G401 (cell line): ENCODE results near the gene KDM4C. TPM values are rescaled to one million over a fixed set of nuclear protein-coding genes. Genes with fewer than 3 reads are reported as not detected.

Source experiments
- DNase-seq: peaks from one replicate; pipeline ENCODE4 v3.0.0-alpha.2; 2015; ENCODE audit warnings: low spot score
- in situ Hi-C: cut with HindIII; loops from 2 replicates; pipeline ENCODE4 v1.10.0; 2016; ENCODE audit warnings: low sequenced_read_pairs, mixed read lengths
- total RNA-seq: library from RNA; depleted of rRNA; stranded (reverse); fragments of >200 nt; shearing (Covaris generic); gene quantifications from 2 replicates; pipeline ENCODE4 v1.2.3, GENCODE V29; 2014

KDM4C gene
- total RNA-seq, 1 experiment from 2014 or later = 12.7 TPM

DNA sequence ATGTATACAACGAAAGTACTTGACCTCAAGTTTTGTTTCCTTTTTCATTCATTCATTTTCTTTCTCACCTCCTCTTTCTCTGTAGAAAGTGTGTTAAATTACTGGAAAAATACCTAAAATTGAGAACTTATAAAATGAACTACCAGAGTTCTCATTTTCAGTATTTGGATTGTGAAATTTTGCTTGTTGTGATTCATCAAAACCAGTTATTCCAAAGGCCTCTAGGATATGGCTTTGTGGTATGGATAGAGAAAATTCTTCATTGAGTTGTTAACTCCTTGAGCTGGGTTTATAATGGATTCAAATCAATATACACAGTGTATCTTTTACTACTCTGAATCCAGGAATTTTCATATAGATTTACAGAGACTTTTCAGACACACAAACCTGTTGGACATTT, 287.6 kb downstream of the KDM4C start:
- in situ Hi-C loops = no loop called here
- no peak for DNase-seq

DNA sequence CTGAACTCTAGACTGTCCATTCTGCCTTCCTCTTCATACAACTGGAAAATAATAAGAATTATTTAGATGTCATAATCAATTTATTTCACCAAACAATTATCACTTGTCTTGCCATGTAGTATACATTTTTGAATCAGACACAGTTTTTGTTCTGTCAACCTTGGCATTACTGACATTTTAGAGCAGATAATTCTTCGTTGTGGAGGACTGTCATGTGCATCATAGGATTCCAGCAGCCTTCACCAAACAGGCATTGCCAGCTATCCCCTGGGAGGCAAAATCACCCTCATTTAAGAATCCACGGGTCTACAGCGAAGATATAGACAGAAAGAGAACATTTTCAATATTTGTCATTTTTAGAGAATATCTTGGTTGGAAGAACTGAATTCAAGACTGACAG, 293.9 kb downstream of the KDM4C start:
- no peak for DNase-seq
- in situ Hi-C loops = no loop called here

GRCh38 chr9:7053903-7054302, 296.1 kb downstream of the KDM4C start:
- in situ Hi-C loops = no loop called here
- DNase-seq = no peak

GRCh38 chr9:7055171-7055903, 297.6 kb downstream of the KDM4C start:
- in situ Hi-C loops = no loop called here

GRCh38 chr9:7056254-7056653, 298.5 kb downstream of the KDM4C start:
- no peak for DNase-seq
- in situ Hi-C loops = no loop called here

More at GRCh38 chr9:7055171-7055903, 297.6 kb downstream of the KDM4C start:
- DNase-seq = no peak

DNA sequence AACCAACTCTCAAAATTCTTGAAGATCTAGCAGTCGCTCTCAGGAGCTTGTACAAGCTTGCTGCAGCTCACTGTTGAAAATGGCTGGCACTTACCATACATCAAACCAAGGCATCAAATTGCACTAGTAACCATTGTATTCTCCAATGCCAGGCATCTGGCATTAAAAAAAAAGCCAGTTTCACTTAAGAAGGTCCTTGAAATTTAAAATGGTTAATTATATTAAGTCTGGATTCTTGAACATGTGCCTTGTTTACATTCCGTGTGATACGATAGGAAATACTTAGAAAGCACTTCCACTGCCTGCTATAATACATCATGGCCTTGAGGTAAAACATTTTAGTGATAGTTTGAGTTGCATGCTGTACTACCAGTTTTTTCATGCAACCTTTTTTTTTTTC, 300.7 kb downstream of the KDM4C start:
- no peak for DNase-seq
- in situ Hi-C loops = no loop called here

- DNase-seq = no peak
- in situ Hi-C loops = no loop called here
These were observed 309.4 kb downstream of the KDM4C start for GRCh38 chr9:7067169-7067568.

- in situ Hi-C loops = no loop called here
- no peak for DNase-seq
These were observed 314.1 kb downstream of the KDM4C start for GRCh38 chr9:7071916-7072315.

- no peak for DNase-seq
- in situ Hi-C loops = no loop called here
These were observed 315.9 kb downstream of the KDM4C start for GRCh38 chr9:7073706-7074105.

GRCh38 chr9:7075154-7075553, 317.4 kb downstream of the KDM4C start:
- DNase-seq = no peak
- in situ Hi-C loops = no loop called here

GRCh38 chr9:7079051-7079450, 321.3 kb downstream of the KDM4C start:
- in situ Hi-C loops = no loop called here
- DNase-seq = no peak

DNA sequence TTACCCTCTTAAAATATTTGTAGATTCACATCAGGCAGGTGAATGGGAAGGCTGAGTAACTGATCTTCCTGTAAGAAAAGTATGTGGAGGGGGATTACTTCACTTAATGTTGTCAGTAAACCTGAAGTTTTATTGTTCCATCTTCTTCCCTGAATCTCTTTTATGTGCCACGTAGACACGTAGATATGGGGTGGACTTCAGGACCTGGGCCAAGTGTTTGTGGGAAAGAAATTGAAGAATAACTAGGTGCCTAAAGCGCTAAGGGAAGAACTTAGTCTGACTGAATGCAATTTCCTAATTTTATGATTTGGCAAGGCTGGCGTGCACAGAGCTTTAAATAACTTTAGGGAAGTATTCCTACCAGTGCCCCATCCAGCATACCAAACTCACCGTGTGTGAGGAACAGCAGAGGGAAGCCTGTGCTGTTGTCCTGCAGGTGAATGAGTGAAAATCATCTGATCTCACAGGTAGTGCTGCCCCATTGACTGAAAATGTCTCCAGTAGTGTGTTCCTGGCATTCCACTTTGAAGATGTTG, 323.4 kb downstream of the KDM4C start:
- DNase-seq = no peak

GRCh38 chr9:7083192-7083591, 325.4 kb downstream of the KDM4C start:
- in situ Hi-C loops = no loop called here
- no peak for DNase-seq

More for the DNA sequence above, 323.4 kb downstream of the KDM4C start:
- in situ Hi-C loops = no loop called here

DNA sequence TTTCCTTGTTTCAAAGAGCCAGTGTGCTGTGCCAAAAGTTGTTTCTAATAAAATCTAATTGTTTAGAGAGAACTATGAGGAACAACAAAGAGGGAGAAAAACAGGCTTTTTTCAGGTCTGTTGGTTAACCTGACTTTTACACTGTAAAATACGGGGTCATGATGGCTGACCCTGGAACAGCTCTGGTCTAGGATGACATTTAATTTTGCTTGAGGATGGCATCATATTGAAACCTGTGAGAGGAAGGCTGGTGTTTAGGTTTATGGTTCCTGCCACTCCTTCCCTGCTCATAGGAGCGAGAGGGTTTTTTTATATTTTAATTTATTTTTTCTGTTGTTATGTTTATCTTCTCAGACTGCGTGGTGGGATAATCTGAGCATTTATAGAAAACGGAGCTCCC, 327.6 kb downstream of the KDM4C start:
- no peak for DNase-seq
- in situ Hi-C loops = no loop called here

- DNase-seq = no peak
- in situ Hi-C loops = no loop called here
These were observed 328.6 kb downstream of the KDM4C start for GRCh38 chr9:7086389-7086788.

- in situ Hi-C loops = no loop called here
- peak; percentile 34 for DNase-seq
These were observed 330.8 kb downstream of the KDM4C start for GRCh38 chr9:7088611-7089010.

DNA sequence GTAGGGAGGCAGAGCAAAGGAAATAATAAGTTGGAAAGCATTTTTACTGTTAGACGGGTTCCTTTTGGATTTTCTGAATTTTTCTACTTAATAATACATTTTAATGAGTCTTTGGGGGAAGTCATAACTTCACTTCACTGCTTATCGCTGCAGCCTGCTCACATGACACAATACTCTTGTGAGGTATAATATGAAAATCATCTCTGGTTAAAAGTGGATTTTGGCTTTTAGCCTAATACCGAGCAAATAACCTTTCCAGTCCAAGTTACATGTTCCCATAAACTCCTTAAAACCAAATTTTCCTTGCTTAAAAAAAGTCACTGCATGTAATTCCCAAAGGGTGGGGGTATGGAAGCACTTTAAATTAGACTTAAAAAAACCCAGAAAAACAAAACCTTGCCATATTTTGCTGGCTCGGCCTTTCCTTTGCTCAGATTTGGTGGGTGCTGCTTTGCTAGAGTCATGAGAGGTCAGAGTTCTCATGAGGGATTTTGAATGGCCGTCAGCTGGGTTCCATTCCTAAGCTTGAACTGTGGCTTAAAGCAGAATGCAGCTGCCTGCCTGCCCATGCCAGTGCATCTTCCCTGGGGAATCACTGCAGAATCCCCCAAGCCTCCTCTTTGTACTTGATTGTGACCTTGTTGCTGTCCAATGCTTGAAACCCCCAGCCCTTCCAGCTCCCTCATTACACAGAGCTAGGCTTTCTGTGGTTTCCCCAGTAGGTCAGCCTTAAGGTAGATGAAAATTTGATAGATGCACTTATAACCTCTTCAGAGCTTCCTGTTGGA, 331.8 kb downstream of the KDM4C start:
- in situ Hi-C loops = no loop called here

DNA sequence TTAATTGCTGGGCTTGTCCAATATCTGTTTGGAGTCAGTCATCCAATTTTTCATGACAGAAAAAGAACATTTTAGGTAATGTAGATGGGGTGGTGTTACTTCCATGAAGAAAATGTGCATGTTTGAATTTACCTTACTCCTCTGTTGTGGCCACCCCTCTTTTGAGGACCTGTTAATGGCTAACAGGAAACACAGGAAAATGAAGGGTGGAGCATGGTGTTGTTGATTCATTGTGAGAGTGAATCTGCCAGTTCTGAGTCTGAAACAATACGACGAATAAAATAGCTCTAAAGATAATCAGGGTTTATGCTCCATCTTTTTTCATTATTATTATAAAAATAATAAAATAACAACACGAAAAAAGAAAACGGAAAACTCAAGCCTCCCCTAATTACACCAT, 335.3 kb downstream of the KDM4C start:
- in situ Hi-C loops = no loop called here
- no peak for DNase-seq

More for the DNA sequence above, 331.8 kb downstream of the KDM4C start:
- no peak for DNase-seq

GRCh38 chr9:7094052-7094451, 336.3 kb downstream of the KDM4C start:
- in situ Hi-C loops = no loop called here
- DNase-seq = peak; percentile 55

DNA sequence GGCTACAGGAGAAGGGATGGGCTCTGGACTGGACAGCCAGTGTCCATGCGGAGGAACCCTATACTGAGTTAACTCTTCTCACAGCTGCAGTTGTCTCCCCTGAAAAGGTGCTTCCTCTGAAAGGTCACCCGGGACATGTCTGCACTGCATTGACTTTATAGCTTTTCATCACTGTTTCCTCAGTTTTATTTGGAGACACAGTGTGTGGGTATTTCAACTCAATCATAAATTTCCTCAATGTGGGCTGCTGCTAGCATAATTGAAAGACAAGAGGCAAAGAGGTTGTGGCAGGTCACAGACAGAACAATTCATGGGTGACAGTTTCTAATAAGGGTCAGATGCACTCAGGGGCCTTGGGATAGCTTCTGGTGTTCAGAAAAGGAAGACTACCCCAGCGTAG, 336.8 kb downstream of the KDM4C start:
- in situ Hi-C loops = no loop called here

More for the DNA sequence above, 336.8 kb downstream of the KDM4C start:
- DNase-seq = no peak
